A673 (cell line): ENCODE data around the gene SLC2A4. TPM values are rescaled to one million over a fixed set of nuclear protein-coding genes. Genes with fewer than 3 reads are reported as not detected.

ENCODE experiments used
- BruUV-seq: library from RNA; stranded (reverse); fragments of 400-500 nt; replicated peaks from 2 replicates; lab custom pipeline; 2021; lab: Mats Ljungman, UMichigan
- CTCF ChIA-PET: fragments of 300-600 bp; sonication (Branson Sonifier 250); formaldehyde crosslinking; loops from one replicate; lab custom pipeline; 2022; ENCODE audit warnings: antibody characterized with exemption; lab: Charles Lee
- POLR2A ChIA-PET: fragments of 300-600 bp; sonication (Branson Sonifier 250); formaldehyde crosslinking; loops from one replicate; lab custom pipeline; 2022; ENCODE audit warnings: antibody characterized with exemption; ENCODE audit not compliant: low non-redundant PET; lab: Charles Lee
- DNase-seq: peaks from one replicate; pipeline ENCODE4 v3.0.0-alpha.2; 2015; ENCODE audit warnings: low spot score
- H3K27ac ChIP-seq: fragments of 200-600 bp; sonication (generic); 2 replicates; pipeline ENCODE4 v1.5.1; 2016; ENCODE audit warnings: mixed run types, low read depth, mild to moderate bottlenecking, mixed read lengths, antibody characterized with exemption, low read length; ENCODE audit not compliant: poor library complexity, severe bottlenecking
- H3K27me3 ChIP-seq: fragments of 200-600 bp; sonication (generic); replicated peaks from 2 replicates; pipeline ENCODE4 v1.6.1; 2017; ENCODE audit warnings: mixed run types, low read depth, mild to moderate bottlenecking, mixed read lengths, antibody characterized with exemption, low read length; ENCODE audit not compliant: insufficient read depth, poor library complexity
- H3K36me3 ChIP-seq: fragments of 200-600 bp; sonication (generic); 2 replicates; pipeline ENCODE4 v1.6.1; 2016; ENCODE audit warnings: mixed run types, mild to moderate bottlenecking, mixed read lengths, antibody characterized with exemption, low read length; ENCODE audit not compliant: insufficient read depth, poor library complexity, severe bottlenecking
- H3K4me1 ChIP-seq: fragments of 200-600 bp; sonication (generic); 2 replicates; pipeline ENCODE4 v1.6.1; 2017; ENCODE audit warnings: mixed run types, mild to moderate bottlenecking, mixed read lengths, antibody characterized with exemption, low read length; ENCODE audit not compliant: insufficient read depth, poor library complexity, severe bottlenecking
- H3K4me3 ChIP-seq: fragments of 200-600 bp; sonication (generic); 2 replicates; pipeline ENCODE4 v1.5.1; 2016; ENCODE audit warnings: low read depth, mixed run types, mild to moderate bottlenecking, mixed read lengths, low read length; ENCODE audit not compliant: poor library complexity, severe bottlenecking
- H3K9me3 ChIP-seq: fragments of 200-600 bp; sonication (generic); 2 replicates; pipeline ENCODE4 v1.6.1; 2016; ENCODE audit warnings: mixed run types, low read depth, mild to moderate bottlenecking, mixed read lengths, antibody characterized with exemption, low read length; ENCODE audit not compliant: poor library complexity, severe bottlenecking
- CTCF ChIP-seq: fragments of 300-800, 200-600 bp; sonication (generic); conservative IDR thresholded peaks from 2 replicates; pipeline ENCODE4 v1.5.1; 2017; ENCODE audit warnings: low read depth, mild to moderate bottlenecking, antibody characterized with exemption, low read length, moderate library complexity, mixed read lengths
- EZH2 ChIP-seq: fragments of 200-600 bp; sonication (generic); IDR thresholded peaks from 2 replicates; pipeline ENCODE4 v1.6.1; 2017; ENCODE audit warnings: borderline replicate concordance, low read depth, mild to moderate bottlenecking, mixed read lengths, antibody characterized with exemption, low read length; ENCODE audit not compliant: poor library complexity, severe bottlenecking
- intact Hi-C: fragments of 100-400 bp; cut with micrococcal nuclease; formaldehyde crosslinking; loops from one replicate; pipeline ENCODE4 v1.10.0; 2022; ENCODE audit not compliant: unreplicated experiment
- total RNA-seq: library from RNA; stranded (reverse); gene quantifications from 2 replicates; pipeline ENCODE4 v1.2.3, GENCODE V29; 2021

SLC2A4 gene
- total RNA-seq, 1 experiment from 2014 or later, result 0.67 TPM

GRCh38 chr17:7256766-7257456 is 24.6 kb upstream of the SLC2A4 start:
- TF ChIP-seq EZH2 (no peak), CTCF (no peak)
- no peak for DNase-seq
- Histone ChIP-seq H3K27me3 (no peaks in the 10 kb centered on the region), H3K27ac (no peak overlapping the region), H3K36me3 (peaks cover 26% of the 10 kb centered on the region), H3K4me3 (no peak overlapping the region), H3K9me3 (no peaks in the 10 kb centered on the region), H3K4me1 (peaks cover 15% of the 10 kb centered on the region)
- no TSS peak for BruUV-seq
- intact Hi-C loops, result no loop called here
- POLR2A ChIA-PET, result no interaction called here
- CTCF ChIA-PET, result interaction anchor here (0.6 kb wide), 1 partner anchor 100 kb away, joined by 3 read pairs; no protein-coding TSS in a partner anchor

- intact Hi-C loops, result no loop called here
- ChIA-PET POLR2A (interaction anchor here (0.6 kb wide), 2 partner anchors 229 to 442 kb away, joined by 4 to 8 read pairs; no protein-coding TSS in a partner anchor), CTCF (interaction anchor here (0.6 kb wide), 1 partner anchor 101 kb away, joined by 8 read pairs; no protein-coding TSS in a partner anchor)
- peak; percentile 73 for DNase-seq
- H3K4me3 ChIP-seq, result no peak overlapping the region
- H3K27ac ChIP-seq, result peak overlapping the region; percentile 65
- TF ChIP-seq EZH2 (no peak), CTCF (no peak)
- no TSS peak for BruUV-seq
- H3K36me3 ChIP-seq, result peaks cover 26% of the 10 kb centered on the region
- H3K4me1 ChIP-seq, result peaks cover 16% of the 10 kb centered on the region
- no peaks in the 10 kb centered on the region for H3K9me3 ChIP-seq
- no peaks in the 10 kb centered on the region for H3K27me3 ChIP-seq
These were observed 22.6 kb upstream of the SLC2A4 start for GRCh38 chr17:7258731-7259554.

- CTCF ChIA-PET, result interaction anchor here (0.6 kb wide), 1 partner anchor 102 kb away, joined by 8 read pairs; no protein-coding TSS in a partner anchor
These were observed 22.0 kb upstream of the SLC2A4 start for GRCh38 chr17:7259555-7259889.

More at GRCh38 chr17:7259555-7259889, 22.0 kb upstream of the SLC2A4 start:
- POLR2A ChIA-PET, result interaction anchor here (0.5 kb wide), 1 partner anchor 1669 kb away, joined by 9 read pairs; no protein-coding TSS in a partner anchor
- intact Hi-C loops, result no loop called here
- H3K27me3 ChIP-seq, result no peaks in the 10 kb centered on the region
- peaks cover 16% of the 10 kb centered on the region for H3K4me1 ChIP-seq
- H3K36me3 ChIP-seq, result peaks cover 20% of the 10 kb centered on the region
- no peak for TF ChIP-seq CTCF
- no peak for TF ChIP-seq EZH2
- no TSS peak for BruUV-seq
- H3K4me3 ChIP-seq, result no peak overlapping the region
- no peak for DNase-seq
- no peaks in the 10 kb centered on the region for H3K9me3 ChIP-seq
- peak overlapping the region; percentile 65 for H3K27ac ChIP-seq
